HepG2 (cell line): ENCODE data around the gene FBXO11. TPM values are rescaled to one million over a fixed set of nuclear protein-coding genes. Genes with fewer than 3 reads are reported as not detected.

Experiments used
- AKAP8 ChIP-seq: sonication (generic); formaldehyde crosslinking; IDR thresholded peaks from 2 replicates; pipeline ENCODE4 v1.5.1; 2020; ENCODE audit warnings: mild to moderate bottlenecking, missing genetic modification reagents
- CBX1 ChIP-seq: IDR thresholded peaks from one replicate; pipeline ENCODE4 v1.6.1; 2016; ENCODE audit warnings: antibody characterized with exemption, low read depth
- DPF2 ChIP-seq: sonication (generic); formaldehyde crosslinking; IDR thresholded peaks from 2 replicates; pipeline ENCODE4 v1.4.0; 2020; ENCODE audit warnings: mild to moderate bottlenecking, low read depth, missing genetic modification reagents, borderline replicate concordance
- ELF1 ChIP-seq: sonication (generic); formaldehyde crosslinking; IDR thresholded peaks from 2 replicates; pipeline ENCODE4 v1.4.0; 2020; ENCODE audit warnings: missing genetic modification reagents
- ETV5 ChIP-seq: IDR thresholded peaks from 2 replicates; pipeline ENCODE4 v1.6.1; 2018; ENCODE audit warnings: missing biosample characterization, missing genetic modification reagents, inconsistent platforms, borderline replicate concordance
- GPN1 ChIP-seq: sonication (generic); formaldehyde crosslinking; IDR thresholded peaks from 2 replicates; pipeline ENCODE4 v1.5.1; 2020; ENCODE audit warnings: missing genetic modification reagents, borderline replicate concordance
- HOXA9 ChIP-seq: sonication (generic); formaldehyde crosslinking; IDR thresholded peaks from 2 replicates; pipeline ENCODE4 v1.8.1; 2022; ENCODE audit warnings: missing genetic modification reagents, mild to moderate bottlenecking, moderate library complexity, borderline replicate concordance
- NFATC3 ChIP-seq: sonication (generic); formaldehyde crosslinking; IDR thresholded peaks from 2 replicates; pipeline ENCODE4 v1.5.1; 2020; ENCODE audit warnings: mild to moderate bottlenecking, missing genetic modification reagents
- NRL ChIP-seq: sonication (generic); formaldehyde crosslinking; IDR thresholded peaks from 2 replicates; pipeline ENCODE4 v1.5.0; 2020; ENCODE audit warnings: missing genetic modification reagents, mild to moderate bottlenecking, moderate library complexity, borderline replicate concordance
- POLR2AphosphoS5 ChIP-seq: IDR thresholded peaks from 2 replicates; pipeline ENCODE4 v1.6.1; 2012; ENCODE audit warnings: low read depth, low read length
- RBFOX2 ChIP-seq: fragments of 200-400 bp; formaldehyde crosslinking; IDR thresholded peaks from 2 replicates; pipeline ENCODE4 v1.6.1; 2017; ENCODE audit warnings: low read depth, mild to moderate bottlenecking, low read length
- SIN3A ChIP-seq: IDR thresholded peaks from 2 replicates; pipeline ENCODE4 v1.6.1; 2011; ENCODE audit warnings: low read depth, mild to moderate bottlenecking, control low read depth, low read length, borderline replicate concordance
- SRSF1 ChIP-seq: fragments of 200-400 bp; formaldehyde crosslinking; optimal IDR thresholded peaks from 2 replicates; pipeline ENCODE3; 2017; ENCODE audit warnings: mild to moderate bottlenecking, low read depth, low read length, moderate library complexity
- ZFP41 ChIP-seq: sonication (generic); formaldehyde crosslinking; IDR thresholded peaks from 2 replicates; pipeline ENCODE4 v1.4.0; 2020; ENCODE audit warnings: mild to moderate bottlenecking, missing genetic modification reagents, borderline replicate concordance
- ZNF160 ChIP-seq: sonication (generic); formaldehyde crosslinking; IDR thresholded peaks from 2 replicates; pipeline ENCODE4 v1.8.0; 2022; ENCODE audit warnings: mild to moderate bottlenecking, inconsistent platforms, missing genetic modification reagents
- ZNF367 ChIP-seq: sonication (generic); formaldehyde crosslinking; IDR thresholded peaks from 2 replicates; pipeline ENCODE4 v1.4.0; 2020; ENCODE audit warnings: missing genetic modification reagents, borderline replicate concordance
- ZNF451 ChIP-seq: sonication (generic); formaldehyde crosslinking; IDR thresholded peaks from 2 replicates; pipeline ENCODE4 v1.5.0; 2020; ENCODE audit warnings: mild to moderate bottlenecking, missing genetic modification reagents
- ZNF547 ChIP-seq: sonication (generic); formaldehyde crosslinking; IDR thresholded peaks from 2 replicates; pipeline ENCODE4 v1.5.1; 2020; ENCODE audit warnings: mild to moderate bottlenecking, missing genetic modification reagents
- ZNF562 ChIP-seq: sonication (generic); formaldehyde crosslinking; IDR thresholded peaks from 2 replicates; pipeline ENCODE4 v1.8.0; 2022; ENCODE audit warnings: missing genetic modification reagents, borderline replicate concordance
- ZNF567 ChIP-seq: sonication (generic); formaldehyde crosslinking; IDR thresholded peaks from 2 replicates; pipeline ENCODE4 v1.8.1; 2023; ENCODE audit warnings: mild to moderate bottlenecking, missing genetic modification reagents, borderline replicate concordance
- ZNF7 ChIP-seq: IDR thresholded peaks from 2 replicates; pipeline ENCODE4 v1.6.1; 2016; ENCODE audit warnings: missing biosample characterization, missing genetic modification reagents
- ZNF788 ChIP-seq: sonication (generic); formaldehyde crosslinking; IDR thresholded peaks from 2 replicates; pipeline ENCODE4 v1.5.0; 2020; ENCODE audit warnings: mild to moderate bottlenecking, missing genetic modification reagents, borderline replicate concordance
- ZNF878 ChIP-seq: sonication (generic); formaldehyde crosslinking; IDR thresholded peaks from 2 replicates; pipeline ENCODE4 v1.8.1; 2023; ENCODE audit warnings: mild to moderate bottlenecking, missing genetic modification reagents, moderate library complexity
- polyA plus RNA-seq, 8 experiments: library from polyadenylated mRNA; depleted of rRNA in 3 of 8; stranded (reverse) in 7 of 8; unstranded in 1 of 8; fragments of >200 nt; fragmentation: Illumina TruSeq in 4 of 8; extraction: Trizol in 4 of 8; gene quantifications; 2 replicates each; pipeline versions ENCODE4 v1.2.1 to v1.2.3, GENCODE V29; 2011 to 2016; ENCODE audit warnings: low read depth in 4 of 8, missing spikeins in 1 of 8, mixed read lengths in 1 of 8; ENCODE audit not compliant: insufficient read depth in 1 of 8
- total RNA-seq, 5 experiments: library from RNA; depleted of rRNA; stranded (reverse); fragments of >200 nt; fragmentation: Illumina TruSeq; extraction: Trizol; gene quantifications; 2 replicates each; pipeline ENCODE4 v1.2.3, GENCODE V29; 2016; ENCODE audit warnings: low read depth in 1 of 5
- TF ChIP-seq, protein P1 (sequence below): sonication (generic); formaldehyde crosslinking; IDR thresholded peaks from 2 replicates; pipeline ENCODE4 v1.4.0; 2020; ENCODE audit warnings: missing genetic modification reagents, borderline replicate concordance
- TF ChIP-seq, protein P2 (sequence below): sonication (generic); formaldehyde crosslinking; IDR thresholded peaks from 2 replicates; pipeline ENCODE4 v1.8.1; 2023; ENCODE audit warnings: mild to moderate bottlenecking, moderate library complexity, missing genetic modification reagents
- TF ChIP-seq, protein P3 (sequence below): sonication (generic); formaldehyde crosslinking; IDR thresholded peaks from 2 replicates; pipeline ENCODE4 v1.5.0; 2020; ENCODE audit warnings: missing genetic modification reagents

FBXO11 gene
- total and polyA plus RNA-seq, 2 of the 13 experiments (the other 11 are each of a cell fraction or from before 2014, with no cell fraction given), result 27.9 to 47.6 TPM

DNA sequence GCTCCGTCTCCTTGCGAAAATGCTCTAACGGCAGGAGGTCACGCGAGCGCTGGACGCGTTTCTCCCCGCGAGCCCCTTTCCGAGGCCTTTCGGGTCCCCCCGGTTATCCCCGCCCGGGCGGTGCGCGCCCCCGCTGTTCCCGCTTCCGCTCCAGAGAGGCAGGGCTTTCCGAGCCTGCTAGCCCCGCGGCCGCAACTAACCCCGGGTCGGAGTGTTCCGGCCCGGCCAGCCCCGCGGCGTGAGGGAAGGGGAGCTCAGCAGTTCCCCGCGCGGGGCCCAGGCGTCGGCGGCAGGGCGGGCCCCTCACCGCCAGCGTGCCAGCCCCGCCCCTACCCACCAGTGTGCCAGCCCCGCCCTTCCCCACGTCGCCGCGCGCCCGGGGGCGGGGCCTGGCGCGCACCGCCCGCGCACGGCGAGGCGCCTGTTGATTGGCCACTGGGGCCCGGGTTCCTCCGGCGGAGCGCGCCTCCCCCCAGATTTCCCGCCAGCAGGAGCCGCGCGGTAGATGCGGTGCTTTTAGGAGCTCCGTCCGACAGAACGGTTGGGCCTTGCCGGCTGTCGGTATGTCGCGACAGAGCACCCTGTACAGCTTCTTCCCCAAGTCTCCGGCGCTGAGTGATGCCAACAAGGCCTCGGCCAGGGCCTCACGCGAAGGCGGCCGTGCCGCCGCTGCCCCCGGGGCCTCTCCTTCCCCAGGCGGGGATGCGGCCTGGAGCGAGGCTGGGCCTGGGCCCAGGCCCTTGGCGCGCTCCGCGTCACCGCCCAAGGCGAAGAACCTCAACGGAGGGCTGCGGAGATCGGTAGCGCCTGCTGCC lies 123.4 kb downstream of the FBXO11 start, which contains the start of gene MSH6 (continued):
- TF ChIP-seq, protein P1, sequence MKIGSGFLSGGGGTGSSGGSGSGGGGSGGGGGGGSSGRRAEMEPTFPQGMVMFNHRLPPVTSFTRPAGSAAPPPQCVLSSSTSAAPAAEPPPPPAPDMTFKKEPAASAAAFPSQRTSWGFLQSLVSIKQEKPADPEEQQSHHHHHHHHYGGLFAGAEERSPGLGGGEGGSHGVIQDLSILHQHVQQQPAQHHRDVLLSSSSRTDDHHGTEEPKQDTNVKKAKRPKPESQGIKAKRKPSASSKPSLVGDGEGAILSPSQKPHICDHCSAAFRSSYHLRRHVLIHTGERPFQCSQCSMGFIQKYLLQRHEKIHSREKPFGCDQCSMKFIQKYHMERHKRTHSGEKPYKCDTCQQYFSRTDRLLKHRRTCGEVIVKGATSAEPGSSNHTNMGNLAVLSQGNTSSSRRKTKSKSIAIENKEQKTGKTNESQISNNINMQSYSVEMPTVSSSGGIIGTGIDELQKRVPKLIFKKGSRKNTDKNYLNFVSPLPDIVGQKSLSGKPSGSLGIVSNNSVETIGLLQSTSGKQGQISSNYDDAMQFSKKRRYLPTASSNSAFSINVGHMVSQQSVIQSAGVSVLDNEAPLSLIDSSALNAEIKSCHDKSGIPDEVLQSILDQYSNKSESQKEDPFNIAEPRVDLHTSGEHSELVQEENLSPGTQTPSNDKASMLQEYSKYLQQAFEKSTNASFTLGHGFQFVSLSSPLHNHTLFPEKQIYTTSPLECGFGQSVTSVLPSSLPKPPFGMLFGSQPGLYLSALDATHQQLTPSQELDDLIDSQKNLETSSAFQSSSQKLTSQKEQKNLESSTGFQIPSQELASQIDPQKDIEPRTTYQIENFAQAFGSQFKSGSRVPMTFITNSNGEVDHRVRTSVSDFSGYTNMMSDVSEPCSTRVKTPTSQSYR, result peak; percentile 74
- peak; percentile 56; the same call in 1 of the 2 replicates for TF ChIP-seq ELF1 (CRISPR knock-in tag)
- TF ChIP-seq, protein P2, sequence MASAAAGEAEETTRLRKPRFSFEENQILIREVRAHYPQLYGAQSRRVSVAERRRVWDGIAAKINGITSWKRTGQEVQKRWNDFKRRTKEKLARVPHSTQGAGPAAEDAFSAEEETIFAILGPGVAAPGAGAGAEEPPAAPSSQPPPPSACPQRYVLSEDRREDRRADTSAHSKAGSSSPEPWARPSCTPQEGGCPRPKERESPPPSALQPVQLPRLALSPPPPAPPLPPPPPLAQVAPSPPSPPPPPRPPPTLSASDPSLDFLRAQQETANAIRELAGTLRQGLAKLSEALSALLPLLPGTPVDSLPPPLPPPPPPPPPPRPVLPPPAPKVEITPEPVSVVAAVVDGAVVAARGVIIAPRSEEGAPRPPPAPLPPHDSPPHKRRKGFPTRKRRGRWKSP (CRISPR knock-in tag), result peak; percentile 78; the same call in 1 of the 2 replicates
- TF ChIP-seq, protein P3, sequence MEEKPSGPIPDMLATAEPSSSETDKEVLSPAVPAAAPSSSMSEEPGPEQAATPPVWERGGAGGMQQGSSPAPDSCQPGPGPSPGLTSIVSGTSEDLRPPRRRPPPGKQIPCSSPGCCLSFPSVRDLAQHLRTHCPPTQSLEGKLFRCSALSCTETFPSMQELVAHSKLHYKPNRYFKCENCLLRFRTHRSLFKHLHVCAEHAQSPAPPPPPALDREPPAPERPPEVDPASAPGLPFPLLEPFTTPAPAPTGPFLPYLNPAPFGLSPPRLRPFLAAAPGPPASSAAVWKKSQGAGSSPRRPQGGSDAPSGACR (CRISPR knock-in tag), result peak; percentile 42; the same call in 1 of the 2 replicates
- TF ChIP-seq RBFOX2, result peak; percentile 89
- peak; percentile 80 for TF ChIP-seq SRSF1
- TF ChIP-seq HOXA9 (CRISPR knock-in tag), result peak; percentile 87
- TF ChIP-seq ETV5 (CRISPR knock-in tag), result 0 out of 2 replicates have a peak, but pooled peaks have one; percentile 39
- peak; percentile 87 for TF ChIP-seq POLR2AphosphoS5
- peak; percentile 99 for TF ChIP-seq ZNF567 (CRISPR knock-in tag)
- TF ChIP-seq ZFP41 (CRISPR knock-in tag), result peak; percentile 94; the same call in 1 of the 2 replicates
- TF ChIP-seq ZNF7 (CRISPR knock-in tag), result 0 out of 2 replicates have a peak, but pooled peaks have one; percentile 30
- peak; percentile 87; the same call in 1 of the 2 replicates for TF ChIP-seq ZNF547 (CRISPR knock-in tag)
- TF ChIP-seq NRL (CRISPR knock-in tag), result peak; percentile 38; the same call in 1 of the 2 replicates
- TF ChIP-seq GPN1 (CRISPR knock-in tag), result peak; percentile 48
- peak; percentile 94 for TF ChIP-seq ZNF451
- TF ChIP-seq SIN3A, result peak; percentile 64; the same call in 1 of the 2 replicates
- peak; percentile 15; the same call in 1 of the 2 replicates for TF ChIP-seq ZNF367
- no peak for TF ChIP-seq NFATC3
- TF ChIP-seq AKAP8 (CRISPR knock-in tag), result peak; percentile 81; the same call in 1 of the 2 replicates
- TF ChIP-seq ZNF562 (CRISPR knock-in tag), result no peak
- peak; percentile 39; the same call in 1 of the 2 replicates for TF ChIP-seq ZNF788
- no peak for TF ChIP-seq CBX1
- no peak; the same call in none of the 2 replicates for TF ChIP-seq ZNF160
- TF ChIP-seq ZNF878 (CRISPR knock-in tag), result peak; percentile 71
- TF ChIP-seq DPF2 (CRISPR knock-in tag), result no peak
